ENCODE data around the gene USH2A.

USH2A gene

DNA sequence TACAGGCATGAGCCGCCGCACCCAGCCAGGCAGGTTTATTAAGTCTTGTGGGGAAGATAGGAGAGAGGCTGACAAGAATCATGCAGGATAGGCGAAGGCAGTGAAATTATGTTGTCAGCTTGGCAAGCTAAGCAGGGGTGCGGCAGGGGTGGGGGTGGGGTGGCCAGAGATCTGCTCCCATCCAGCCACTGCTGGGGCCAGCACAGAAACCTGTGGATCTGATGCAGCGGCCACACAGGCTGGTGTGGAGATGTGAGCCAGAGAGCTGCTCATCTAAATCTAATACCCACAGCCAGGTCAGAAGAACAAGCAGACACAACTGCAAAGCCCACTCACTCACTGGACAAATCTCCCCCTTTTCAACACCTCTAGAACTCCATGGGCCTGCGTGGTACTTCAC, 787.4 kb downstream of the USH2A start:
- ATAC-seq (ENCODE audit: insufficient read depth, low read depth) (no peak), DNase-seq (no peak)
- Histone ChIP-seq H4K20me1 (ENCODE audit: insufficient read depth, low read length) (no peaks in the 10 kb centered on the region), H3K4me2 (ENCODE audit: insufficient read depth, low read length) (no peak overlapping the region), H3K9ac (ENCODE audit: low read depth, low read length) (no peak overlapping the region), H3K36me3 (ENCODE audit: insufficient read depth, low read length) (no peaks in the 10 kb centered on the region), H3K4me1 (ENCODE audit: insufficient read depth, low read length) (no peaks in the 10 kb centered on the region), H2AFZ (ENCODE audit: low read depth, low read length) (no peak overlapping the region), H3K9me3 (ENCODE audit: insufficient read depth, low read length, severe bottlenecking) (no peaks in the 10 kb centered on the region), H3K4me3 (ENCODE audit: low read depth in 1 of 2, low read length in 2 of 2) (no peak overlapping the region), H3K79me2 (ENCODE audit: insufficient read depth, low read length) (no peaks in the 10 kb centered on the region), H3K27ac (ENCODE audit: low read length) (no peak overlapping the region), H3K27me3 (ENCODE audit: insufficient read depth, low read length, poor library complexity) (no peaks in the 10 kb centered on the region)
- TF ChIP-seq EZH2 (IDR thresholded peaks at IDR 0.05; ENCODE audit: borderline replicate concordance, low read depth, low read length, severe bottlenecking), result no peak
- no peak for TF ChIP-seq CTCF (IDR thresholded peaks at IDR 0.05; ENCODE audit: borderline replicate concordance, extremely low read depth, low read length, poor library complexity, severe bottlenecking)

DNA sequence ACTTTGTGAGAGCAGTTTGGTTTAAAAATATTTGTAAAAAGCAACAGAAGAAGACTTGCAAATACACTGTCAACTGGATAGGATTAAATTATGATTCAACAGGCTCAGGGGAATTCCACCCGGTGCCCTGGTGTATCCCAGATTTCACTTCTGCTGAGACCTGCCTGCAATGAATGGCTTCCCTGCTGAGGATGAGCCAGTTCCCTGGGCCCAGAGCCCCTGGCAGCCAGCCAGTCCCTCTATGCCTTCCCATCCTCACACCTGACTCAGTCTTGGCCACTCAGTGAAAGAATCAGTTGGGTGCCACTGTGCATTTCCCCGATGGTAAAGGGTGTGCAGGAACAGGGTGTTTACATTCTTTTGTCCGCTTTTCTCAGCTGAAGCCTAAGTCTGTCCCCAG, 791.8 kb downstream of the USH2A start:
- no peaks in the 10 kb centered on the region for H3K27me3 ChIP-seq (ENCODE audit: insufficient read depth, low read length, poor library complexity)
- H3K36me3 ChIP-seq (ENCODE audit: insufficient read depth, low read length), result no peaks in the 10 kb centered on the region
- no peaks in the 10 kb centered on the region for H3K4me1 ChIP-seq (ENCODE audit: insufficient read depth, low read length)
- no peaks in the 10 kb centered on the region for H4K20me1 ChIP-seq (ENCODE audit: insufficient read depth, low read length)
- no peaks in the 10 kb centered on the region for H3K9me3 ChIP-seq (ENCODE audit: insufficient read depth, low read length, severe bottlenecking)
- ATAC-seq (ENCODE audit: insufficient read depth, low read depth), result no peak
- no peak overlapping the region for H3K9ac ChIP-seq (ENCODE audit: low read depth, low read length)
- H3K27ac ChIP-seq (ENCODE audit: low read length), result no peak overlapping the region
- H3K4me3 ChIP-seq (ENCODE audit: low read depth in 1 of 2, low read length in 2 of 2), result no peak overlapping the region
- no peak overlapping the region for H3K4me2 ChIP-seq (ENCODE audit: insufficient read depth, low read length)
- H2AFZ ChIP-seq (ENCODE audit: low read depth, low read length), result no peak overlapping the region
- TF ChIP-seq CTCF (IDR thresholded peaks at IDR 0.05; ENCODE audit: borderline replicate concordance, extremely low read depth, low read length, poor library complexity, severe bottlenecking) (no peak), EZH2 (IDR thresholded peaks at IDR 0.05; ENCODE audit: borderline replicate concordance, low read depth, low read length, severe bottlenecking) (no peak)
- DNase-seq, result no peak
- H3K79me2 ChIP-seq (ENCODE audit: insufficient read depth, low read length), result no peaks in the 10 kb centered on the region

DNA sequence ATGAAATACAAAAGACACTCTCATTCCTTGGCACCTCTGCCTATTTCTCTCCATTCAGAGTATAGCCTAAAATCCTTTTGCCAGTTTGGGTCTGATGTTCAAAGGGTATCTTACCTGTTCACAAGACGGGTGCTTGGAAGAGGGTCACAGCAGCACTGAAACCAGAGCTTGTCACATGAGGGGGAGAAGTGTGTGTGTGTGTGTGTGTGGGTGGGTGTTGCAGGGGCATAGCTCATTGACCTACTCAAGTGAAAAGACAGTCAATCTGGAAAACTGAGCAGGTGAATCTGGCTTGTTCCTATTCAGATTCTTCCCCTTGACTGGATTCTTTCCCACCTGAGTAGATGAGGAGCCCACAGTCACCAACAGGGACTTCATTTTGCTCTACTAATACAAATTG, 792.2 kb downstream of the USH2A start:
- Histone ChIP-seq H3K79me2 (ENCODE audit: insufficient read depth, low read length) (no peaks in the 10 kb centered on the region), H3K4me2 (ENCODE audit: insufficient read depth, low read length) (no peak overlapping the region)

More for the DNA sequence above, 792.2 kb downstream of the USH2A start:
- Histone ChIP-seq H2AFZ (ENCODE audit: low read depth, low read length) (no peak overlapping the region), H3K9me3 (ENCODE audit: insufficient read depth, low read length, severe bottlenecking) (no peaks in the 10 kb centered on the region), H3K9ac (ENCODE audit: low read depth, low read length) (no peak overlapping the region), H3K27ac (ENCODE audit: low read length) (no peak overlapping the region), H3K27me3 (ENCODE audit: insufficient read depth, low read length, poor library complexity) (no peaks in the 10 kb centered on the region), H3K36me3 (ENCODE audit: insufficient read depth, low read length) (no peaks in the 10 kb centered on the region), H4K20me1 (ENCODE audit: insufficient read depth, low read length) (no peaks in the 10 kb centered on the region), H3K4me3 (ENCODE audit: low read depth in 1 of 2, low read length in 2 of 2) (no peak overlapping the region), H3K4me1 (ENCODE audit: insufficient read depth, low read length) (no peaks in the 10 kb centered on the region)
- no peak for TF ChIP-seq EZH2 (IDR thresholded peaks at IDR 0.05; ENCODE audit: borderline replicate concordance, low read depth, low read length, severe bottlenecking)
- no peak for TF ChIP-seq CTCF (IDR thresholded peaks at IDR 0.05; ENCODE audit: borderline replicate concordance, extremely low read depth, low read length, poor library complexity, severe bottlenecking)
- ATAC-seq (ENCODE audit: insufficient read depth, low read depth), result no peak
- no peak for DNase-seq

All from DND-41 (cell line).